H9 (cell line): Measurements from ENCODE around the gene SLC14A1. TPM values are rescaled to one million over a fixed set of nuclear protein-coding genes. Genes with fewer than 3 reads are reported as not detected.

Source experiments
- DNase-seq: peaks from one replicate; pipeline ENCODE4 v3.0.0-alpha.2; 2017
- H2AFZ ChIP-seq: one replicate; pipeline ENCODE4 v1.6.1; 2013; ENCODE audit warnings: mild to moderate bottlenecking, low read length, control low read depth, moderate library complexity
- H2AK5ac ChIP-seq: 2 replicates; pipeline ENCODE4 v1.6.1; 2013; ENCODE audit warnings: low read length, control low read depth, mixed read lengths; ENCODE audit not compliant: insufficient read length
- H2BK120ac ChIP-seq: one replicate; pipeline ENCODE4 v1.6.1; 2013; ENCODE audit warnings: low read depth, mild to moderate bottlenecking, low read length, control low read depth, inconsistent platforms; ENCODE audit not compliant: poor library complexity, severe bottlenecking
- H2BK12ac ChIP-seq: 2 replicates; pipeline ENCODE4 v1.6.1; 2013; ENCODE audit warnings: low read length, control low read depth, mixed read lengths, low read depth; ENCODE audit not compliant: insufficient read length
- H2BK15ac ChIP-seq: 2 replicates; pipeline ENCODE4 v1.6.1; 2013; ENCODE audit warnings: low read depth, low read length, control low read depth
- H2BK20ac ChIP-seq: one replicate; pipeline ENCODE4 v1.6.1; 2013; ENCODE audit warnings: low read depth, mild to moderate bottlenecking, low read length, control low read depth, inconsistent platforms; ENCODE audit not compliant: poor library complexity, severe bottlenecking
- H2BK5ac ChIP-seq: 2 replicates; pipeline ENCODE4 v1.6.1; 2013; ENCODE audit warnings: low read length, control low read depth, mixed read lengths; ENCODE audit not compliant: insufficient read length
- H3K14ac ChIP-seq: 2 replicates; pipeline ENCODE4 v1.6.1; 2013; ENCODE audit warnings: low read length, control low read depth; ENCODE audit not compliant: insufficient read depth
- H3K18ac ChIP-seq: 2 replicates; pipeline ENCODE4 v1.6.1; 2013; ENCODE audit warnings: low read depth, mild to moderate bottlenecking, mixed read lengths, low read length, control low read depth; ENCODE audit not compliant: insufficient read length
- H3K23ac ChIP-seq: 2 replicates; pipeline ENCODE4 v1.6.1; 2013; ENCODE audit warnings: low read length, control low read depth, mixed read lengths, low read depth; ENCODE audit not compliant: insufficient read length
- H3K23me2 ChIP-seq: 2 replicates; pipeline ENCODE4 v1.6.1; 2013; ENCODE audit warnings: low read depth, mild to moderate bottlenecking, mixed read lengths, low read length, control low read depth; ENCODE audit not compliant: insufficient read length, poor library complexity, severe bottlenecking
- H3K27ac ChIP-seq: 2 replicates; pipeline ENCODE4 v1.5.1; 2013; ENCODE audit warnings: low read length, control low read depth, mixed read lengths, low read depth; ENCODE audit not compliant: insufficient read length
- H3K27me3 ChIP-seq: 2 replicates; pipeline ENCODE4 v1.6.1; 2013; ENCODE audit warnings: low read length, control low read depth, inconsistent platforms; ENCODE audit not compliant: insufficient read depth
- H3K4ac ChIP-seq: 2 replicates; pipeline ENCODE4 v1.6.1; 2013; ENCODE audit warnings: low read depth, mild to moderate bottlenecking, control low read depth, inconsistent platforms, low read length, moderate library complexity
- H3K4me1 ChIP-seq: 2 replicates; pipeline ENCODE4 v1.6.1; 2013; ENCODE audit warnings: low read length, control low read depth, inconsistent platforms; ENCODE audit not compliant: insufficient read depth
- H3K4me2 ChIP-seq: 2 replicates; pipeline ENCODE4 v1.6.1; 2013; ENCODE audit warnings: low read length, control low read depth, mixed read lengths; ENCODE audit not compliant: insufficient read length, insufficient read depth
- H3K56ac ChIP-seq: 2 replicates; pipeline ENCODE4 v1.6.1; 2013; ENCODE audit warnings: low read depth, mild to moderate bottlenecking, mixed read lengths, low read length, control low read depth; ENCODE audit not compliant: insufficient read length
- H3K79me1 ChIP-seq: 2 replicates; pipeline ENCODE4 v1.6.1; 2013; ENCODE audit warnings: low read depth, mild to moderate bottlenecking, moderate library complexity, low read length, control low read depth, inconsistent platforms; ENCODE audit not compliant: insufficient read depth, poor library complexity, severe bottlenecking
- H3K79me2 ChIP-seq: 2 replicates; pipeline ENCODE4 v1.6.1; 2013; ENCODE audit warnings: low read length, control low read depth, inconsistent platforms; ENCODE audit not compliant: insufficient read depth
- H3K9ac ChIP-seq: 2 replicates; pipeline ENCODE4 v1.6.1; 2013; ENCODE audit warnings: low read length, control low read depth, mixed read lengths; ENCODE audit not compliant: insufficient read length; ENCODE audit errors: extremely low read depth
- H3K9me3 ChIP-seq: one replicate; pipeline ENCODE4 v1.6.1; 2013; ENCODE audit warnings: low read depth, low read length, inconsistent platforms; ENCODE audit not compliant: control insufficient read depth
- H3T11ph ChIP-seq: one replicate; pipeline ENCODE4 v1.6.1; 2013; ENCODE audit warnings: mild to moderate bottlenecking, low read length, control low read depth, inconsistent platforms
- H4K20me1 ChIP-seq: one replicate; pipeline ENCODE4 v1.6.1; 2013; ENCODE audit not compliant: control insufficient read depth, insufficient read length, insufficient read depth
- H4K5ac ChIP-seq: 2 replicates; pipeline ENCODE4 v1.6.1; 2013; ENCODE audit warnings: low read depth, mild to moderate bottlenecking, mixed read lengths, low read length, control low read depth; ENCODE audit not compliant: insufficient read length
- H4K8ac ChIP-seq: replicated peaks from 2 replicates; pipeline ENCODE4 v1.6.1; 2013; ENCODE audit warnings: low read length, control low read depth, mixed read lengths, low read depth; ENCODE audit not compliant: insufficient read length
- H4K91ac ChIP-seq: 2 replicates; pipeline ENCODE4 v1.6.1; 2013; ENCODE audit warnings: low read depth, mild to moderate bottlenecking, moderate library complexity, mixed read lengths, low read length, control low read depth; ENCODE audit not compliant: insufficient read length
- H3K27ac Mint-ChIP-seq, 3 experiments: 2 replicates in 2 of 3; 3 replicates in 1 of 3; pipeline ENCODE4 v1.8.0; 2020 to 2021; ENCODE audit warnings: mixed read lengths in 3 of 3, mild to moderate bottlenecking in 1 of 3, moderate library complexity in 1 of 3
- H3K27me3 Mint-ChIP-seq: 2 replicates; pipeline ENCODE4 v1.8.0; 2021; ENCODE audit warnings: low read depth, mild to moderate bottlenecking, moderate library complexity, mixed read lengths
- H3K36me3 Mint-ChIP-seq, 3 experiments: 2 replicates in 2 of 3; 3 replicates in 1 of 3; pipeline ENCODE4 v1.8.0; 2020 to 2021; ENCODE audit warnings: low read depth in 3 of 3, mixed read lengths in 3 of 3; ENCODE audit not compliant: insufficient read depth in 1 of 3
- H3K4me1 Mint-ChIP-seq, 2 experiments: 2 replicates each; pipeline ENCODE4 v1.8.0; 2020; ENCODE audit warnings: mixed read lengths in 2 of 2
- H3K4me3 Mint-ChIP-seq, 2 experiments: 2 replicates in 1 of 2; 3 replicates in 1 of 2; pipeline ENCODE4 v1.8.0; 2020 to 2021; ENCODE audit warnings: mild to moderate bottlenecking in 2 of 2, mixed read lengths in 2 of 2, moderate library complexity in 1 of 2
- H3K9me3 Mint-ChIP-seq, 2 experiments: 2 replicates in 1 of 2; 3 replicates in 1 of 2; pipeline ENCODE4 v1.8.0; 2020; ENCODE audit warnings: mild to moderate bottlenecking in 2 of 2, mixed read lengths in 2 of 2, moderate library complexity in 1 of 2
- CTCF ChIP-seq: fragments of 200-600 bp; sonication (generic); conservative IDR thresholded peaks from 3 replicates; pipeline ENCODE4 v1.8.0; 2021; ENCODE audit warnings: antibody characterized with exemption, mild to moderate bottlenecking
- WGBS: extraction: QIAGEN DNeasy Blood & Tissue Kit; methylation state at CpG from one replicate; pipeline ENCODE4 v1.1.7; 2013; ENCODE audit warnings: missing lambda C conversion rate, low lambda C conversion rate, mixed read lengths; ENCODE audit not compliant: insufficient read length; ENCODE audit errors: extremely low coverage; 5-methylcytosine and 5-hydroxymethylcytosine counted together
- total RNA-seq: library from RNA; stranded (reverse); gene quantifications from 2 replicates; pipeline ENCODE4 v1.2.1, GENCODE V29; 2021

SLC14A1 gene
- total RNA-seq, 1 experiment from 2014 or later: not detected

- Histone ChIP-seq H3K9ac (no peak overlapping the region), H3K27me3 (no peaks in the 10 kb centered on the region), H4K20me1 (no peaks in the 10 kb centered on the region), H3K23me2 (no peaks in the 10 kb centered on the region), H4K91ac (no peak overlapping the region), H4K8ac (no peak overlapping the region), H2AK5ac (no peak overlapping the region), H3K23ac (no peak overlapping the region), H2BK12ac (no peak overlapping the region), H3K9me3 (no peaks in the 10 kb centered on the region), H3K14ac (no peak overlapping the region), H3K79me2 (no peaks in the 10 kb centered on the region), H3K18ac (no peak overlapping the region), H4K5ac (no peak overlapping the region), H2BK15ac (no peak overlapping the region), H3K4ac (no peak overlapping the region), H3K56ac (no peak overlapping the region), H3K79me1 (no peaks in the 10 kb centered on the region), H3T11ph (no peak overlapping the region), H2BK120ac (no peak overlapping the region), H3K4me1 (peaks cover 13% of the 10 kb centered on the region; the same call in 1 of the 2 replicates), H2BK5ac (no peak overlapping the region), H3K4me2 (no peak overlapping the region), H2AFZ (no peak overlapping the region), H2BK20ac (no peak overlapping the region), H3K27ac (no peak overlapping the region)
- no peaks in the 10 kb centered on the region; the same call in 1 of the 2 replicates for H3K27me3 Mint-ChIP-seq
- no peak overlapping the region for H3K27ac Mint-ChIP-seq
- no peak overlapping the region for H3K4me3 Mint-ChIP-seq
- no peak for TF ChIP-seq CTCF
- H3K9me3 Mint-ChIP-seq: peaks cover 4 to 9% of the 10 kb centered on the region in 2 experiments; a peak in 3 of 5 replicates
- peaks cover 3 to 13% (median 10%) of the 10 kb centered on the region in 3 experiments; a peak in 6 of 7 replicates for H3K36me3 Mint-ChIP-seq
- H3K4me1 Mint-ChIP-seq: peaks cover 47% of the 10 kb centered on the region in 2 experiments
- no CpG with 5 or more reads among the region's 4 CpGs for WGBS
- no peak for DNase-seq
These were observed 32.0 kb downstream of the SLC14A1 start for GRCh38 chr18:45755934-45756333.
